GM15510 (cell line): ENCODE measurements around the gene ZNF593.

Experiments used
- POLR2A ChIP-seq: IDR thresholded peaks from 3 replicates; pipeline ENCODE4 v1.6.1; 2011; ENCODE audit warnings: borderline replicate concordance; ENCODE audit not compliant: insufficient read length; ENCODE audit errors: extremely low read depth

ZNF593 gene

GRCh38 chr1:26180010-26180506 lies 10.3 kb downstream of the ZNF593 start:
- no peak for TF ChIP-seq POLR2A

- no peak for TF ChIP-seq POLR2A
These were observed 12.1 kb downstream of the ZNF593 start for GRCh38 chr1:26181586-26182382.

GRCh38 chr1:26182383-26182696 lies 12.6 kb downstream of the ZNF593 start:
- TF ChIP-seq POLR2A: no peak

GRCh38 chr1:26184086-26184485 lies 14.4 kb downstream of the ZNF593 start:
- no peak for TF ChIP-seq POLR2A

GRCh38 chr1:26184883-26185282 lies 15.2 kb downstream of the ZNF593 start:
- TF ChIP-seq POLR2A: no peak

GRCh38 chr1:26187882-26188281 lies 18.2 kb downstream of the ZNF593 start:
- no peak for TF ChIP-seq POLR2A

- TF ChIP-seq POLR2A: no peak
These were observed 18.8 kb downstream of the ZNF593 start for GRCh38 chr1:26188477-26188876.

- no peak for TF ChIP-seq POLR2A
These were observed 19.6 kb downstream of the ZNF593 start for GRCh38 chr1:26189331-26189730.

- no peak for TF ChIP-seq POLR2A
These were observed 20.1 kb downstream of the ZNF593 start for GRCh38 chr1:26189751-26190275.

GRCh38 chr1:26190373-26190987 lies 20.8 kb downstream of the ZNF593 start, which contains the start of gene CATSPER4:
Gene CATSPER4 (plus strand): TSS chr1:26190602. CDS start chr1:26190628, 26 bp downstream.
- no peak for TF ChIP-seq POLR2A

GRCh38 chr1:26191739-26192138 lies 22.0 kb downstream of the ZNF593 start:
- TF ChIP-seq POLR2A: no peak

- TF ChIP-seq POLR2A: no peak
These were observed 26.1 kb downstream of the ZNF593 start for GRCh38 chr1:26195805-26196204.

- no peak for TF ChIP-seq POLR2A
These were observed 27.6 kb downstream of the ZNF593 start for GRCh38 chr1:26197301-26197700.

- TF ChIP-seq POLR2A: no peak
These were observed 28.1 kb downstream of the ZNF593 start for GRCh38 chr1:26197813-26198212.

GRCh38 chr1:26200413-26200812 lies 30.7 kb downstream of the ZNF593 start:
- no peak for TF ChIP-seq POLR2A
